ENCODE results near the gene VASH1.

- TF ChIP-seq CTCF (IDR thresholded peaks at IDR 0.05) (no peak), POLR2AphosphoS5 (IDR thresholded peaks at IDR 0.05; ENCODE audit: low read depth, low read length) (no peak)
Observed at GRCh38 chr14:76727901-76728300, 33.4 kb upstream of the VASH1 start.
